Uterus (tissue), 2 donors: ENCODE measurements around the gene CLCN1.

ENCODE experiments used
- CTCF ChIP-seq, 4 experiments: fragments of 200-600 bp in 2 of 4; fragments of 450-650 bp in 2 of 4; sonication (generic) in 2 of 4; IDR thresholded peaks; one replicate each; pipeline ENCODE4 v1.5.1; 2016 to 2019; ENCODE audit warnings: antibody characterized with exemption in 4 of 4, mild to moderate bottlenecking in 2 of 4, moderate library complexity in 1 of 4
- POLR2A ChIP-seq, 2 donors: fragments of 450-650 bp; IDR thresholded peaks; one replicate each; pipeline ENCODE4 v1.6.1; 2016; ENCODE audit warnings: antibody characterized with exemption in 2 of 2, mild to moderate bottlenecking in 1 of 2, moderate library complexity in 1 of 2

GRCh38 chr7:143272871-143273270, 43.0 kb upstream of the CLCN1 start:
- no peak for TF ChIP-seq CTCF (IDR thresholded peaks at IDR 0.05)
- TF ChIP-seq POLR2A (IDR thresholded peaks at IDR 0.05): no peak
